B cell (primary cell): ENCODE results near the gene KATNAL2. TPM values are rescaled to one million over a fixed set of nuclear protein-coding genes. Genes with fewer than 3 reads are reported as not detected.

Experiments
- ATAC-seq: fragments of 200-7000 bp; cut with Tn5 transposase; one replicate; pipeline ENCODE4 v1.10.0; 2021; ENCODE audit warnings: low read depth, mild to moderate bottlenecking, moderate number of reproducible peaks, moderate library complexity
- CTCF ChIA-PET: fragments of 350-600 bp; sonication (Branson Sonifier 250); formaldehyde crosslinking; loops from one replicate; lab custom pipeline; 2021; ENCODE audit warnings: antibody characterized with exemption, inconsistent platforms; lab: Charles Lee
- POLR2A ChIA-PET: fragments of 350-600 bp; sonication (Branson Sonifier 250); formaldehyde crosslinking; loops from one replicate; lab custom pipeline; 2021; ENCODE audit warnings: antibody characterized with exemption; lab: Charles Lee
- DNase-seq: peaks from one replicate; pipeline ENCODE4 v3.0.0; 2013
- H2AFZ ChIP-seq: 2 replicates; pipeline ENCODE4 v1.6.1; 2012; ENCODE audit warnings: mild to moderate bottlenecking, low read depth, low read length; ENCODE audit not compliant: insufficient read depth, poor library complexity, severe bottlenecking
- H3K27ac ChIP-seq, 2 donors: 1 replicate in 1 of 2; 2 replicates in 1 of 2; pipeline ENCODE4 v1.5.1; 2012 to 2013; ENCODE audit warnings: low read length in 2 of 2, mild to moderate bottlenecking in 2 of 2, moderate library complexity in 1 of 2
- H3K27me3 ChIP-seq, 4 experiments: fragments of 200-600 bp in 1 of 4; sonication (generic) in 1 of 4; replicated peaks in 1 of 4; 1 replicate in 2 of 4; 2 replicates in 2 of 4; pipeline versions ENCODE4 v1.6.1 to v1.7.0; 2013 to 2016; ENCODE audit warnings: low read length in 3 of 4, mild to moderate bottlenecking in 2 of 4, mixed read lengths in 1 of 4, moderate library complexity in 1 of 4; ENCODE audit not compliant: insufficient read depth in 4 of 4, control insufficient read depth in 3 of 4; ENCODE audit errors: control extremely low read depth in 1 of 4
- H3K36me3 ChIP-seq, 2 experiments: replicated peaks in 1 of 2; 1 replicate in 1 of 2; 2 replicates in 1 of 2; pipeline versions ENCODE4 v1.6.1 to v1.7.1; 2013; ENCODE audit warnings: low read length in 1 of 2; ENCODE audit not compliant: insufficient read depth in 2 of 2, control insufficient read depth in 1 of 2; ENCODE audit errors: control extremely low read depth in 1 of 2, extremely low read depth in 1 of 2
- H3K4me1 ChIP-seq, 2 donors: fragments of 200-600 bp in 1 of 2; sonication (generic) in 1 of 2; 1 replicate in 1 of 2; 2 replicates in 1 of 2; pipeline versions ENCODE4 v1.5.1 to v1.6.1; 2013 to 2017; ENCODE audit warnings: low read length in 2 of 2; ENCODE audit not compliant: control insufficient read depth in 2 of 2, insufficient read depth in 2 of 2
- H3K4me2 ChIP-seq: replicated peaks from 2 replicates; pipeline ENCODE3; 2012; ENCODE audit warnings: mild to moderate bottlenecking, low read depth, low read length; ENCODE audit not compliant: poor library complexity, severe bottlenecking
- H3K4me3 ChIP-seq, 5 experiments: fragments of 200-600 bp in 1 of 5; sonication (generic) in 1 of 5; 1 replicate in 3 of 5; 2 replicates in 2 of 5; pipeline versions ENCODE4 v1.5.1 to v1.7.0; 2011 to 2016; ENCODE audit warnings: low read length in 4 of 5, mild to moderate bottlenecking in 4 of 5, low read depth in 2 of 5, control low read depth in 1 of 5, moderate library complexity in 1 of 5; ENCODE audit not compliant: insufficient read depth in 1 of 5; ENCODE audit errors: control extremely low read depth in 1 of 5, extremely low read depth in 1 of 5
- H3K79me2 ChIP-seq: fragments of 200-600 bp; sonication (generic); one replicate; pipeline ENCODE4 v1.6.0; 2016; ENCODE audit warnings: low read length; ENCODE audit not compliant: control insufficient read depth, insufficient read depth
- H3K9ac ChIP-seq: fragments of 200-600 bp; sonication (generic); 2 replicates; pipeline ENCODE4 v1.6.1; 2017; ENCODE audit warnings: mild to moderate bottlenecking, low read length, moderate library complexity
- H3K9me3 ChIP-seq, 3 donors: one replicate each; pipeline versions ENCODE4 v1.6.1 to v1.7.1; 2013; ENCODE audit warnings: low read length in 2 of 3; ENCODE audit not compliant: control insufficient read depth in 2 of 3, insufficient read depth in 1 of 3; ENCODE audit errors: control extremely low read depth in 1 of 3
- H4K20me1 ChIP-seq: 2 replicates; pipeline ENCODE4 v1.6.0; 2012; ENCODE audit warnings: mild to moderate bottlenecking, low read length; ENCODE audit not compliant: insufficient read depth, control insufficient read depth, poor library complexity, severe bottlenecking
- H3K27ac Mint-ChIP-seq: one replicate; pipeline ENCODE4 v1.8.0; 2021; ENCODE audit warnings: mixed read lengths
- H3K27me3 Mint-ChIP-seq: one replicate; pipeline ENCODE4 v1.8.0; 2021; ENCODE audit warnings: mixed read lengths
- H3K4me1 Mint-ChIP-seq: one replicate; pipeline ENCODE4 v1.8.0; 2021; ENCODE audit warnings: mixed read lengths
- H3K4me3 Mint-ChIP-seq: one replicate; pipeline ENCODE4 v1.8.0; 2021; ENCODE audit warnings: mixed read lengths
- H3K9me3 Mint-ChIP-seq: one replicate; pipeline ENCODE4 v1.8.0; 2022; ENCODE audit warnings: mixed read lengths; ENCODE audit not compliant: insufficient read depth
- EZH2 ChIP-seq: IDR thresholded peaks from 2 replicates; pipeline ENCODE4 v1.6.1; 2012; ENCODE audit warnings: borderline replicate concordance, low read depth, mild to moderate bottlenecking, moderate library complexity, low read length; ENCODE audit not compliant: insufficient read depth, poor library complexity, severe bottlenecking
- WGBS: methylation state at CpG from one replicate; pipeline ENCODE4 v1.1.5; 2013; ENCODE audit warnings: missing lambda C conversion rate; ENCODE audit not compliant: insufficient coverage; 5-methylcytosine and 5-hydroxymethylcytosine counted together
- intact Hi-C: fragments of 100-400 bp; cut with micrococcal nuclease; formaldehyde crosslinking; loops from one replicate; pipeline ENCODE4 v1.10.0; 2022
- polyA plus RNA-seq: library from polyadenylated mRNA; depleted of rRNA; stranded (reverse); fragments of >200 nt; gene quantifications from 2 replicates; pipeline ENCODE4 v1.2.3, GENCODE V29; 2012
- total RNA-seq, 2 donors: library from RNA; stranded (reverse); fragments of 120-200 nt in 1 of 2; gene quantifications; 1 replicate in 1 of 2; 2 replicates in 1 of 2; pipeline versions ENCODE4 v1.2.3 to v1.2.4, GENCODE V29; 2013 to 2022
- TF ChIP-seq, protein P1 (sequence below): fragments of 200-600 bp; IDR thresholded peaks from one replicate; pipeline ENCODE4 v1.8.0; 2022; ENCODE audit warnings: antibody characterized with exemption, mild to moderate bottlenecking

The KATNAL2 gene
- total and polyA plus RNA-seq, 2 donors (not counting 1 experiment from before 2014, with no cell fraction given), result 1.3 to 3.1 TPM

GRCh38 chr18:47063096-47063495, 145.7 kb downstream of the KATNAL2 start:
- Histone ChIP-seq H4K20me1 (no peaks in the 10 kb centered on the region), H2AFZ (no peak overlapping the region), H3K27me3 (no peaks in the 10 kb centered on the region), H3K9me3 (no peaks in the 10 kb centered on the region), H3K9ac (no peak overlapping the region), H3K4me3 (no peak overlapping the region), H3K79me2 (no peaks in the 10 kb centered on the region), H3K36me3 (no peaks in the 10 kb centered on the region), H3K4me2 (no peak overlapping the region), H3K4me1 (no peaks in the 10 kb centered on the region), H3K27ac (no peak overlapping the region)
- TF ChIP-seq, protein P1, sequence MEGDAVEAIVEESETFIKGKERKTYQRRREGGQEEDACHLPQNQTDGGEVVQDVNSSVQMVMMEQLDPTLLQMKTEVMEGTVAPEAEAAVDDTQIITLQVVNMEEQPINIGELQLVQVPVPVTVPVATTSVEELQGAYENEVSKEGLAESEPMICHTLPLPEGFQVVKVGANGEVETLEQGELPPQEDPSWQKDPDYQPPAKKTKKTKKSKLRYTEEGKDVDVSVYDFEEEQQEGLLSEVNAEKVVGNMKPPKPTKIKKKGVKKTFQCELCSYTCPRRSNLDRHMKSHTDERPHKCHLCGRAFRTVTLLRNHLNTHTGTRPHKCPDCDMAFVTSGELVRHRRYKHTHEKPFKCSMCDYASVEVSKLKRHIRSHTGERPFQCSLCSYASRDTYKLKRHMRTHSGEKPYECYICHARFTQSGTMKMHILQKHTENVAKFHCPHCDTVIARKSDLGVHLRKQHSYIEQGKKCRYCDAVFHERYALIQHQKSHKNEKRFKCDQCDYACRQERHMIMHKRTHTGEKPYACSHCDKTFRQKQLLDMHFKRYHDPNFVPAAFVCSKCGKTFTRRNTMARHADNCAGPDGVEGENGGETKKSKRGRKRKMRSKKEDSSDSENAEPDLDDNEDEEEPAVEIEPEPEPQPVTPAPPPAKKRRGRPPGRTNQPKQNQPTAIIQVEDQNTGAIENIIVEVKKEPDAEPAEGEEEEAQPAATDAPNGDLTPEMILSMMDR, result no peak
- no peak for TF ChIP-seq EZH2
- Mint-ChIP-seq H3K4me1 (no peaks in the 10 kb centered on the region), H3K27me3 (no peaks in the 10 kb centered on the region), H3K9me3 (no peaks in the 10 kb centered on the region), H3K27ac (no peak overlapping the region), H3K4me3 (no peak overlapping the region)
- ATAC-seq (no peak), DNase-seq (no peak)
- intact Hi-C loops, result no loop called here
- POLR2A ChIA-PET, result no interaction called here
- WGBS, result 100% methylated on average over 3 of the region's 8 CpGs
- CTCF ChIA-PET, result no interaction called here

- H3K27me3 ChIP-seq, result no peaks in the 10 kb centered on the region
- intact Hi-C loops, result no loop called here
- H3K27ac Mint-ChIP-seq, result no peak overlapping the region
- no peaks in the 10 kb centered on the region for H4K20me1 ChIP-seq
- ChIA-PET POLR2A (no interaction called here), CTCF (no interaction called here)
- H2AFZ ChIP-seq, result no peak overlapping the region
- H3K27ac ChIP-seq, result no peak overlapping the region
- no peaks in the 10 kb centered on the region for H3K27me3 Mint-ChIP-seq
- no peaks in the 10 kb centered on the region for H3K4me1 ChIP-seq
- no peak overlapping the region for H3K4me2 ChIP-seq
- no peak overlapping the region for H3K4me3 ChIP-seq
- H3K79me2 ChIP-seq, result no peaks in the 10 kb centered on the region
- TF ChIP-seq, protein P1, result no peak
- TF ChIP-seq EZH2, result no peak
- ATAC-seq (no peak), DNase-seq (no peak)
- no peaks in the 10 kb centered on the region for H3K4me1 Mint-ChIP-seq
- H3K9me3 Mint-ChIP-seq, result no peaks in the 10 kb centered on the region
- no peak overlapping the region for H3K4me3 Mint-ChIP-seq
- no peak overlapping the region for H3K9ac ChIP-seq
- H3K9me3 ChIP-seq, result no peaks in the 10 kb centered on the region
- no peaks in the 10 kb centered on the region for H3K36me3 ChIP-seq
- WGBS, result 50% methylated on average over 2 of the region's 3 CpGs
These were observed 150.2 kb downstream of the KATNAL2 start for GRCh38 chr18:47067648-47068047.
